G401.6 (cell line): ENCODE measurements around the gene DLK1.

Source experiments
- FAIRE-seq: peaks from 2 replicates; lab custom pipeline; 2012; peaks lifted over from hg19 to GRCh38; lab: Jason Lieb, UNC

The DLK1 gene

GRCh38 chr14:100778526-100778882, 51.8 kb downstream of the DLK1 start:
- no peak for FAIRE-seq

- FAIRE-seq, result no peak
These were observed 52.4 kb downstream of the DLK1 start for GRCh38 chr14:100778951-100779690.

GRCh38 chr14:100779691-100780080, 53.0 kb downstream of the DLK1 start:
- no peak for FAIRE-seq

GRCh38 chr14:100780246-100780645, 53.6 kb downstream of the DLK1 start:
- FAIRE-seq, result no peak

GRCh38 chr14:100780646-100781355, 54.1 kb downstream of the DLK1 start:
- no peak for FAIRE-seq

GRCh38 chr14:100781952-100782351, 55.3 kb downstream of the DLK1 start:
- no peak for FAIRE-seq

GRCh38 chr14:100782516-100783320, 56.0 kb downstream of the DLK1 start:
- FAIRE-seq, result no peak

GRCh38 chr14:100783630-100784370, 57.1 kb downstream of the DLK1 start:
- no peak for FAIRE-seq

GRCh38 chr14:100784523-100785337, 58.0 kb downstream of the DLK1 start:
- no peak for FAIRE-seq

- FAIRE-seq, result no peak
These were observed 58.6 kb downstream of the DLK1 start for GRCh38 chr14:100785338-100785615.

- no peak for FAIRE-seq
These were observed 58.9 kb downstream of the DLK1 start for GRCh38 chr14:100785626-100786025.

GRCh38 chr14:100786131-100786530, 59.4 kb downstream of the DLK1 start:
- no peak for FAIRE-seq

GRCh38 chr14:100786576-100787219, 60.0 kb downstream of the DLK1 start:
- no peak for FAIRE-seq

- FAIRE-seq, result no peak
These were observed 61.0 kb downstream of the DLK1 start for GRCh38 chr14:100787659-100788058.
